Neutrophil (primary cell): Measurements from ENCODE around the gene CCDC91.
"Not testable (repeated sequence)": the region's sequence is repeated elsewhere in the genome, so short reads cannot be mapped to it uniquely, and the experiment has no call there.

Experiments used
- H3K27ac ChIP-seq: fragments of 200-600 bp; sonication (generic); 2 replicates; pipeline ENCODE4 v1.5.1; 2016; ENCODE audit warnings: mild to moderate bottlenecking, moderate library complexity
- H3K27me3 ChIP-seq: fragments of 200-600 bp; sonication (generic); 2 replicates; pipeline ENCODE4 v1.6.0; 2016; ENCODE audit warnings: mild to moderate bottlenecking
- H3K36me3 ChIP-seq: fragments of 200-600 bp; sonication (generic); 2 replicates; pipeline ENCODE4 v1.5.1; 2017
- H3K4me1 ChIP-seq, 2 experiments: fragments of 200-600 bp in 1 of 2; sonication (generic) in 1 of 2; 1 replicate in 1 of 2; 2 replicates in 1 of 2; pipeline versions ENCODE4 v1.5.1 to v1.6.1; 2013 to 2016; ENCODE audit warnings: low read depth in 1 of 2, low read length in 1 of 2, mild to moderate bottlenecking in 1 of 2, moderate library complexity in 1 of 2; ENCODE audit not compliant: control insufficient read depth in 1 of 2, insufficient read depth in 1 of 2
- H3K4me3 ChIP-seq, 2 experiments: fragments of 200-600 bp in 1 of 2; sonication (generic) in 1 of 2; 1 replicate in 1 of 2; 2 replicates in 1 of 2; pipeline ENCODE4 v1.5.1; 2013 to 2016; ENCODE audit warnings: low read depth in 1 of 2, low read length in 1 of 2, mild to moderate bottlenecking in 1 of 2, moderate library complexity in 1 of 2
- H3K9me3 ChIP-seq: fragments of 200-600 bp; sonication (generic); 2 replicates; pipeline ENCODE4 v1.5.1; 2016
- CTCF ChIP-seq: fragments of 200-600 bp; sonication (generic); IDR thresholded peaks from 2 replicates; pipeline ENCODE4 v1.5.1; 2016; ENCODE audit warnings: antibody characterized with exemption

CCDC91 gene

GRCh38 chr12:28184375-28184774, 5.9 kb upstream of the CCDC91 start:
- Histone ChIP-seq H3K36me3 (no peaks in the 10 kb centered on the region), H3K27me3 (no peaks in the 10 kb centered on the region), H3K9me3 (no peaks in the 10 kb centered on the region), H3K27ac (no peak overlapping the region), H3K4me1 (peaks cover 4 to 5% of the 10 kb centered on the region in 2 experiments), H3K4me3 (no peak overlapping the region)
- no peak for TF ChIP-seq CTCF

- no peaks in the 10 kb centered on the region for H3K27me3 ChIP-seq
- no peak overlapping the region for H3K27ac ChIP-seq
- H3K4me1 ChIP-seq = peaks cover 5 to 10% of the 10 kb centered on the region in 2 experiments
- H3K36me3 ChIP-seq = no peaks in the 10 kb centered on the region
- no peak overlapping the region for H3K4me3 ChIP-seq
- no peaks in the 10 kb centered on the region for H3K9me3 ChIP-seq
- no peak for TF ChIP-seq CTCF
These were observed 3.8 kb upstream of the CCDC91 start for GRCh38 chr12:28186500-28186899.

- TF ChIP-seq CTCF = no peak
- peak overlapping the region; percentile 79 for H3K27ac ChIP-seq
- H3K9me3 ChIP-seq = no peaks in the 10 kb centered on the region
- peak overlapping the region; percentile 76 to 80 for H3K4me3 ChIP-seq
- peaks cover 5 to 10% of the 10 kb centered on the region in 2 experiments for H3K4me1 ChIP-seq
- no peaks in the 10 kb centered on the region for H3K27me3 ChIP-seq
- no peaks in the 10 kb centered on the region for H3K36me3 ChIP-seq
These were observed 404 bp upstream of the CCDC91 start for GRCh38 chr12:28189784-28190320.

- Histone ChIP-seq H3K27me3 (no peaks in the 10 kb centered on the region), H3K4me1 (peaks cover 5 to 10% of the 10 kb centered on the region in 2 experiments), H3K36me3 (no peaks in the 10 kb centered on the region), H3K4me3 (peak overlapping the region; percentile 76 to 80), H3K27ac (peak overlapping the region; percentile 79), H3K9me3 (no peaks in the 10 kb centered on the region)
- no peak for TF ChIP-seq CTCF
These were observed 1.1 kb downstream of the CCDC91 start for GRCh38 chr12:28191051-28192048.

GRCh38 chr12:28192125-28192524, 1.9 kb downstream of the CCDC91 start:
- H3K27me3 ChIP-seq = no peaks in the 10 kb centered on the region
- peaks cover 3 to 9% of the 10 kb centered on the region in 2 experiments for H3K4me1 ChIP-seq
- H3K4me3 ChIP-seq = no peak overlapping the region
- no peak for TF ChIP-seq CTCF
- H3K36me3 ChIP-seq = no peaks in the 10 kb centered on the region
- H3K9me3 ChIP-seq = no peaks in the 10 kb centered on the region
- no peak overlapping the region for H3K27ac ChIP-seq

GRCh38 chr12:28194621-28195020, 4.4 kb downstream of the CCDC91 start:
- not testable (repeated sequence) for H3K27me3 ChIP-seq, H3K4me1 ChIP-seq, H3K27ac ChIP-seq, H3K4me3 ChIP-seq, H3K36me3 ChIP-seq, H3K9me3 ChIP-seq

DNA sequence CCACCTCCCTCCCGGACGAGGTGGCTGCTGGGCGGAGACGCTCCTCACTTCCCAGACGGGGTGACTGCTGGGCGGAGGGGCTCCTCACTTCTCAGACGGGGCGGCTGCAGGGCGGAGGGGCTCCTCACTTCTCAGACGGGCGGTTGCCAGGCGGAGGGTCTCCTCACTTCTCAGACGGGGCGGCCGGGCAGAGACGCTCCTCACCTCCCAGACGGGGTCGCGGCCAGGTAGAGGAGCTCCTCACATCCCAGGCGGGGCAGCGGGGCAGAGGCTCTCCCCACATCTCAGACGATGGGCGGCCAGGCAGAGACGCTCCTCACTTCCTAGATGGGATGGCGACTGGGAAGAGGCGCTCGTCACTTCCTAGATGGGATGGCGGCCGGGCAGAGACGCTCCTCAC, 10.9 kb downstream of the CCDC91 start:
- H3K9me3 ChIP-seq, H3K4me3 ChIP-seq, H3K36me3 ChIP-seq, H3K27me3 ChIP-seq, H3K4me1 ChIP-seq, H3K27ac ChIP-seq: not testable (repeated sequence)
